GM23248 (cell line): ENCODE results near the gene ANKS1B.

Experiments used
- EZH2 ChIP-seq: fragments of 200-600 bp; sonication (generic); IDR thresholded peaks from 2 replicates; pipeline ENCODE4 v1.6.1; 2018; ENCODE audit warnings: antibody characterized with exemption, mild to moderate bottlenecking; ENCODE audit not compliant: insufficient read depth, poor library complexity, severe bottlenecking
- EZH2phosphoT487 ChIP-seq: fragments of 200-600 bp; sonication (generic); IDR thresholded peaks from 2 replicates; pipeline ENCODE4 v1.6.1; 2018; ENCODE audit warnings: antibody characterized with exemption, moderate library complexity, mild to moderate bottlenecking, low read depth; ENCODE audit not compliant: insufficient read depth

DNA sequence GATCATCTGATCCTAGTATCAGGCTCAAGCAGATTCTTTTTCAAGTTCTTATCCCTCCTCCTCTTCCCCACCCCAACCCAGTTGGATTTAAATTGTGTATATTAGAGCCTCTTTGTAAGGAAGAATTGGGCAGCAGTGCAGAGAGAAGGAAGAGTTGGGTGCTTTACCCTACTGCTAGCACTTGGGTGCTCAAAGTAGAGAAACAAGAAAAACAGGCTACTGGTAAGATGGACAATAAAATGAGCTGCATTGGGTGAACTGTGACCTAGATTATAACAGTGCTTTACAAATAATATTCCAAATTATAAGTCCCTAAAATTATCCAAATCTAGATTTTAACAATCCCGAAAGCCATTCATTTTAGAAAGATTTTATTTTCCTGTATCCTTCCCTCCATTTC, 700.6 kb downstream of the ANKS1B start:
- TF ChIP-seq EZH2: no peak
- TF ChIP-seq EZH2phosphoT487: no peak
